ENCODE measurements around the gene PACRG.

DNA sequence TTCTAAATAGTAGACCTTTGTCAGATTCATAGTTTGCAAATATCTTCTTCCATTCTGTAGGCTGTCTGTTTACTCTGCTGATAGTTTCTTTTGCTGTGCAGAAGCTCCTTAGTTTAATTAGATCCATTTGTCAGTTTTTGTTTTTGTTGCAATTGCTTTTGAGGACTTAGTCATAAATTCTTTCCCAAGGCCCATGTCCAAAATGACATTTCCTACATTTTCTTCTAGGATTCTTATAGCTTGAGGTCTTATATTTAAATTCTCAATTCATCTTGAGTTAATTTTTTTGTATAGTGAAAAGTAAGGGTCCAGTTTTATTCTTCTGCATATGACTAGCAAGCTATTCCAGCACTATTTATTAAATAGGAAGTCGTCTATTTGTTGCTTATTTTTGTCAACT is 287.0 kb downstream of the PACRG start:
- TF ChIP-seq EZH2phosphoT487 (IDR thresholded peaks at IDR 0.05; ENCODE audit: insufficient read depth, low read depth) (no peak), EZH2 (IDR thresholded peaks at IDR 0.05; ENCODE audit: insufficient read depth, poor library complexity, severe bottlenecking) (no peak)
